GM21381 (cell line): Measurements from ENCODE around the gene SVIL.
"Not testable (repeated sequence)": the region's sequence is repeated elsewhere in the genome, so short reads cannot be mapped to it uniquely, and the experiment has no call there.

Experiments used
- ATAC-seq: cut with Tn5 transposase; IDR thresholded peaks from one replicate; pipeline ENCODE4 v1.9.1; 2021; ENCODE audit warnings: mild to moderate bottlenecking, moderate library complexity; ENCODE audit not compliant: unreplicated experiment

The SVIL gene

GRCh38 chr10:29493697-29494096 is 141.1 kb downstream of the SVIL start:
- ATAC-seq: no peak

GRCh38 chr10:29492774-29493173 is 142.0 kb downstream of the SVIL start:
- ATAC-seq: no peak

GRCh38 chr10:29491918-29492317 is 142.9 kb downstream of the SVIL start:
- ATAC-seq: no peak

GRCh38 chr10:29490781-29491280 is 143.9 kb downstream of the SVIL start:
- not testable (repeated sequence) for ATAC-seq

- ATAC-seq: not testable (repeated sequence)
These were observed 146.3 kb downstream of the SVIL start for GRCh38 chr10:29488471-29488870.

- not testable (repeated sequence) for ATAC-seq
These were observed 146.9 kb downstream of the SVIL start for GRCh38 chr10:29487884-29488266.

GRCh38 chr10:29487032-29487883 is 147.5 kb downstream of the SVIL start:
- ATAC-seq: not testable (repeated sequence)

GRCh38 chr10:29486433-29486832 is 148.3 kb downstream of the SVIL start:
- no peak for ATAC-seq

- not testable (repeated sequence) for ATAC-seq
These were observed 150.1 kb downstream of the SVIL start for GRCh38 chr10:29484677-29485076.

GRCh38 chr10:29482591-29483431 is 152.0 kb downstream of the SVIL start:
- ATAC-seq: peak; percentile 58

GRCh38 chr10:29481906-29482440 is 152.8 kb downstream of the SVIL start:
- no peak for ATAC-seq

GRCh38 chr10:29479981-29480954 is 154.5 kb downstream of the SVIL start:
- no peak for ATAC-seq

- ATAC-seq: no peak
These were observed 155.5 kb downstream of the SVIL start for GRCh38 chr10:29479081-29479925.

- no peak for ATAC-seq
These were observed 161.2 kb downstream of the SVIL start for GRCh38 chr10:29473406-29474100.

GRCh38 chr10:29473087-29473356 is 161.7 kb downstream of the SVIL start:
- no peak for ATAC-seq

- ATAC-seq: no peak
These were observed 162.3 kb downstream of the SVIL start for GRCh38 chr10:29472301-29473086.

- ATAC-seq: no peak
These were observed 163.3 kb downstream of the SVIL start for GRCh38 chr10:29471544-29471859.

- ATAC-seq: no peak
These were observed 163.8 kb downstream of the SVIL start for GRCh38 chr10:29470843-29471543.
